Measurements from ENCODE around the gene MCRIP2.
A peak's percentile ranks its signal among the peaks of the same experiment; 100 is the strongest.
"Not testable (repeated sequence)": the region's sequence is repeated elsewhere in the genome, so short reads cannot be mapped to it uniquely, and the experiment has no call there.

MCRIP2 gene

GRCh38 chr16:683396-684070 is 41.9 kb downstream of the MCRIP2 start:
- DNase-seq = peak; percentile 44

DNA sequence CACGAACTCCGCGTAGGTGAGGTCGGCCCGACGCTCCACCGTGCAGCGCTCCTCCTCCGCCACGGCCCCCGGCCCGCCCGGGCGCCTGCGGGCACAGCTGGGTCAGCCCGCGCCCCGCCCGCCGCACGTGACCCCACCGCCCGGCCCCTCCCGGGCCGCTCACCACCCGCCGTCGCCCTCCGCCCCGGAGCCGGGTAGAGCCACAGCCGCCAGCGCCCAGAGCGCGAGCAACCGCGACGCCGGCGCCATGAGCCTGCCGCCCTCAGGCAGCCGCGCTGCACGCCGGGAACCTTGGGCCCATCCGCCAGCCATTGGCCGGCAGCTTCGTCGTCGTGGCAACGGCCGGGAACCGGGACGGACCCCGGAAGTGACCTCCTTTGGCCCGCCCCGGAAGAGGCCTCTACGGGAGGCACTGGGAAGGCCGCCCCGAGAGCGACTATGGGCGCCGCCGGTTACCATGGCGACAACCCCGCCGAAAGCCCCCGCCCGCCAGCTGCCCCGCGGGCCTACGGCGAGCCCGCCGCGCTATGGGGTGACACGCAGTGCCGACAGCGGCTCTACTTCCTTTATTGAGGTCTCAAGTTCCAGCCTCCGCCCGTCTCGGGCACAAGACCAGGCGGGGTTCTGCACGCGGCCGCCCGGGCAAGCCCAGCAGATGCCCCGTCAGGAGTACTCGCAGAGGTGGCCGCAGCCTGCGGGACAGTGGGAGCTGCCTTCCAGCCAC is 42.6 kb downstream of the MCRIP2 start, which contains the start of gene JMJD8:
TSS of gene JMJD8 (minus strand) at position 264 of the 724 bp plus-strand sequence. CDS start at position 249, 15 bp downstream.
- DNase-seq = peak; percentile 99

DNA sequence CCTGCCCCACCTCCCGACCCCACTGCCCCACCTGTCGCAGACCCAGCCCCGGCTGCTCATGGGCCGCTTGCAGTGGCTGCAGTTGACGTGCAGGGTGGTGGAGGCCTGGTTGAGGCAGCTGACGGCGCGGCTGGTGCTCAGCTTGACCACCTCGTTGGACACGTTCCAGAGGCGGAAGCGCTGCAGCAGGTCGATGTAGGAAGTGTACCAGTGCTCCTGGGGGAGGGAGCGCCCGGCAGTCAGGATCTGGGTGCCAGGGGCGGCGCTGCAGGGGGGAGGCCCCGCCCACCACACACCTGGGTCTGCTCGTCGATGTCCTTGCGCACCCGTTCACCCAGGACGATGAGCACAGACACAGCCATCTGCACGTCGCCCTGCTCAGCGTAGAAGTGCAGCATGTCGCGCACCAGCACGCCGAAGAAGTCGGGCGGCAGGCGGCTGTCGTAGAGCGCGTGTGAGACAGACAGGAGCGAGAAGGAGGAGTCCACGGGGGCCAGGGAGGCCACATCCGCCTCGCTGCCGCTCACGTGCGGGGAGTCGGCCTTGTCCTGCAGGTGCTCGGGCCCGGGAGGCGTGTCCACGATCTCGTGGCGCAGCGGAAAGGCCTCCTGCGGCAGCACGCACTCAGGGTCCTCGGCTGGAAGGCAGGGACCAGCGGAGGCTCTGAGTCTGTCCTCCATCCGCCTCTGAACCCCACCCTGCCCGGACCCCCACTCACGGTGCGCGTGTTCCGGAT is 43.5 kb downstream of the MCRIP2 start:
- no peak for DNase-seq

- peak; percentile 68 for DNase-seq
Observed at GRCh38 chr16:685967-686366, 44.3 kb downstream of the MCRIP2 start.

DNA sequence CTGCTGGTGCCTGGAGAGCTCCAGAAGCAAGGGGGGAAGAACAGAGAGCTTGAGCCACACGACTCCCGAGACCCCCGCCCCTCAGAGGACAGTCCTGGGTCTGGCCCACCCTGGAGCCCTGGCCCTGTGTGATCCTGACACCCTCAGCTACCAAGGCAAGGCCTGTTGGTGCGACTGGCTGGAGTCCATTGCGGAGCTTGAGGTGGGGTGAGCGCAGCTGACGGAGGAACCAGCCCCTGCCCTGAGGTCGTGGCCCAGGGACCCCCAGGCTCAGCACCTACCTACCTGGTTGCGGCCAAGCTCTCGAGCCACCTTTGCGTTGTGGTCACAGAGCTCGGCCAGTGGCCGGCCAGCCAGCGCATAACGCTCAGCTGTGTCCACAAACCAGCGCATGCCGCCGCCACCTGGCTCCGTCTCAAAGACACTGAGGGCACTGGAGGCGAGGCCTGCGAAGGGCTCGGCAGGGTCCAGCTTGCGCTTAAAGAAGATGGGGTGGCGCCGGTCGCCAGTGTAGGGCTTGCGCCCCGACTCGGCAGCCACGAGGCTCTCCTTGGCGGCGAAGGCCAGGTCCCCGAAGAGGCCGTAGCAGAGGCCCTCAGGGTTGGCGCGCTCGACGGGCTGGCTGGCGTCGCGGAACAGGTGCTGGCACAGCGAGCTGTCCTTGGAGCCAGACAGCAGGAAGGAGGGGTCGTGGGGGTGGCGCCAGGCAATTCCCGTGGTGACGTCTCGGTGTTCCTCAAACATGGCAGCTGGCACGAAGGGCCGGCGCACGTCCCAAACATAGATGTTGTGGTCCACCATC is 45.0 kb downstream of the MCRIP2 start:
- DNase-seq = no peak

- no peak for DNase-seq
Observed at GRCh38 chr16:687499-687898, 45.9 kb downstream of the MCRIP2 start.

DNA sequence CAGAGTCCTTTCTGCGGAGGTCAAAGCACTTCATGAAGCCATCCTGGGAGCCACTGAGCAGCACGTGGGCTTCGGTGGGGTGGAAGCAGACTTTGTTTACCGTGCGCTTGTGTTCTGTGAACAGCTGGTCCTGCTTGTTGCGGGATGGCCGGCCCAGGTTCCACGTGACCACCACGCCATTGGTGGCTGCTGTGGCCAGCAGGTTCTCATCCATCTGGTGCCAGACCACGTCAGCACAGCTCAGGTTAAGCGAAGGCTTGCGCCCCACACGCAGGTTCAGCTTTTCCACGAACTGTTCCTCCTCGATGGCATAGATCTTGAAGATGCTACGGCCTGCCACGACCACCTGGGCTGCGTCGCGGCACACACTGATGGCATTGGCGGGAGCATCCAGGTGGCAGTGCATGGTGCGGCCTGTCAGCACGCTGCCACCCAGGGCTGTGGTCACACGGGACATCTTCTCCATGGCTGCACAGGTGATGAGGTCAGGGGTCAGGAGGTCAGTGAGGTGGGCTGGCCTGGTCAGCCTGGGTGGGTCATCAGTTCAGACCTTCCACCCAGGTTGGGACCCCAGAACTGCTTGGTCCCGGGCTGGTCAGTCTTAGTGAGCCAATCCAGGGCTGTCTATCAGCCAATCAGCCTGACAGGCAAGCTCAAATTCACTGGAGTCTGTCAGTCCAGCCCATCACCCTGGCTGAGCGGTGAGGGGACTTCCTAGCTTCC is 47.7 kb downstream of the MCRIP2 start:
- DNase-seq = no peak

- DNase-seq = not testable (repeated sequence)
Observed at GRCh38 chr16:691242-691641, 49.6 kb downstream of the MCRIP2 start.

DNA sequence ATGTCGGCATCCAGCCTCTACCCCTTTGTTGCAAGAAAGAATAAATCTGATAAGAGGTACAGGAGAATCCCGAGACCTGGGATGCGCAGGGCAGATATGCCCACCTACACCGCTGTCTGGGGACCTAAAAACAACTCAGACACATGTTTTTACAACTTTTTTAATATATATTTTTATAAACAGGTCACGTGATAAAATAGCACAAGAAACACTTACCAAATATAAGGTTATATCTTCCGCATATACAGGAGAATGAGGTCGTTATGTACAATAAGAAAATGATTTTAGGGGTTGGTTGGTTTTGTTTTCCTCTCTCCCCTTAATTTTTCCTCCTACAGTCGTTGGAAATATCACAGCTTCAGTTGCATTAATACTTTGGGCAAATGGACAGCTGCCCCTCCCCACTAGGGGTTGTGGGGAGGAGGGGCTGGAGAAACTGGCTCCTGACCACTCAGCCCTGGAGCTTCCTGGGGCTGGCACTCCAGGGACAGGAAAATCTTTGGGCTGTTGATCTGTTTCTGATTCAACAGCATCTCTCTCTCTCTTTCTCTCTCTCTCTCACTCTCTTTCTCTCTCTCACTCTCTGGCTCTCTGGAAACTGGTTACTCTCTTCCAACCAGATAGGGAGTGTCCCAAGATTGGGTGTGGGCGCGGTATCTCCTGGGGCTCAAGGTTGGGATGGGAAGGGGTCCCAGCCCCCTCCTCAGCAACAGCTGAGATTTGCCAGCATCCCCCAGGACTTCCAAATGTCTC is 50.9 kb downstream of the MCRIP2 start:
- DNase-seq = no peak

DNA sequence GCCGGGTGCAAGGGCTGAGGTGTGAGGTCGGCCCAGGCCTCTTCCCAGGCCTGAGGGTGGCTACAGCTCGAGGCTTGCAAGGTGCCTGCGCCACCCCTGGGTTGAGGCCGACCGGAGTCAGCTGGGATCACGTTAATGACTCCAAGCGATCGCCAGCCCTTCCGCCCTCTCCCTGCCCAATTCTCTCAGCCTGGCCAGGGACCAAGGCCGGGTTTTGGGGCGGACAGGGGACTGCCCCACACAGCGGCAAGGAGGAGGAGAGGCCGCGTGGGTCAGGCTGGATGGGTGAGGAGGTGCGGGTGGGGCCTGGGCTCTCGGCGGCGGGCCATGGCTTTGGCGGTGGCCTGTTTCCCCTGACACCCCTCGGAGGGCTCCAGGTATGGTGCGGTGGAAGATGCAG is 51.7 kb downstream of the MCRIP2 start:
- no peak for DNase-seq

DNA sequence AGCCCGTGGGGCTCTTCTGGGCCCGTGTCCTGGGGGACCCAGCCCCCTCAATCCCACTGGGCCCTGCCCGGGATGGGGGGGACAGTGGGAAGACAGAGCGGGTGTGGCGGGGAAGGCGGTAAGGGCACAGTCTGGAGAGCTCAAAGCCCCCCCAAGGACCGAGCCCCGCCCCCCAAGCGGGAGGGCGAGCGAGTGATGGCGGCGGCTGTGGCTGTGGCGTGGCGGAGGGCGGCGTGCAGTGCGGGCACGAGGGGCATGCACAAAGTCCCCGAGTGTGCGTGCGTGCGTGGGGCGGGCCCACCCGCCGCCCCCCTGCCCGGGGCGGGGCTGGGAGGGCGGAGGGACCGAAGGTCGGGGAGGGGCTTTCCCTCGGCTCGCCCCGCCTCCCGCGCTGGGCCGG is 52.1 kb downstream of the MCRIP2 start:
- no peak for DNase-seq

- DNase-seq = no peak
Observed at GRCh38 chr16:694187-694862, 52.7 kb downstream of the MCRIP2 start.

- no peak for DNase-seq
Observed at GRCh38 chr16:694863-695354, 53.3 kb downstream of the MCRIP2 start.

GRCh38 chr16:695355-696089 is 53.9 kb downstream of the MCRIP2 start:
- peak; percentile 69 for DNase-seq

Data from hematopoietic multipotent progenitor cell treated with erythropoietin and hydrocortisone succinate and interleukin-3 and kit ligand, for 4 days (in vitro differentiated cells).